ENCODE results near the gene RNF145.
A peak's percentile ranks its signal among the peaks of the same experiment; 100 is the strongest.

Gene RNF145

GRCh38 chr5:159139802-159140201 is 69.6 kb downstream of the RNF145 start:
- no peaks in the 10 kb centered on the region for H3K36me3 ChIP-seq (replicated peaks)
- H3K4me3 ChIP-seq (ENCODE audit: low read depth, low read length): no peak overlapping the region
- in situ Hi-C loops (cut with HindIII; ENCODE audit: low pct_ligation_motif_present, low sequenced_read_pairs): no loop called here
- no peak overlapping the region for H3K27ac ChIP-seq
- no peak for TF ChIP-seq CTCF (IDR thresholded peaks at IDR 0.05; ENCODE audit: low read depth, low read length, missing control alignments)
- no peak for DNase-seq
- H3K27me3 ChIP-seq (replicated peaks): no peaks in the 10 kb centered on the region

GRCh38 chr5:159135896-159136531 is 73.3 kb downstream of the RNF145 start:
- peak; percentile 72 for DNase-seq
- in situ Hi-C loops (cut with HindIII; ENCODE audit: low pct_ligation_motif_present, low sequenced_read_pairs): no loop called here
- Histone ChIP-seq H3K36me3 (replicated peaks) (no peaks in the 10 kb centered on the region), H3K27me3 (replicated peaks) (no peaks in the 10 kb centered on the region), H3K27ac (no peak overlapping the region), H3K4me3 (ENCODE audit: low read depth, low read length) (no peak overlapping the region)
- TF ChIP-seq CTCF (IDR thresholded peaks at IDR 0.05; ENCODE audit: low read depth, low read length, missing control alignments): no peak

- Histone ChIP-seq H3K27ac (peak overlapping the region; percentile 41), H3K36me3 (replicated peaks) (no peaks in the 10 kb centered on the region), H3K4me3 (ENCODE audit: low read depth, low read length) (no peak overlapping the region), H3K27me3 (replicated peaks) (no peaks in the 10 kb centered on the region)
- DNase-seq: peak; percentile 59
- peak; percentile 62 for TF ChIP-seq CTCF (IDR thresholded peaks at IDR 0.05; ENCODE audit: low read depth, low read length, missing control alignments)
- in situ Hi-C loops (cut with HindIII; ENCODE audit: low pct_ligation_motif_present, low sequenced_read_pairs): no loop called here
These were observed 76.2 kb downstream of the RNF145 start for GRCh38 chr5:159133041-159133741.

- no peak overlapping the region for H3K4me3 ChIP-seq (ENCODE audit: low read depth, low read length)
- DNase-seq: no peak
- H3K27ac ChIP-seq: peak overlapping the region; percentile 41
- H3K27me3 ChIP-seq (replicated peaks): no peaks in the 10 kb centered on the region
- in situ Hi-C loops (cut with HindIII; ENCODE audit: low pct_ligation_motif_present, low sequenced_read_pairs): no loop called here
- H3K36me3 ChIP-seq (replicated peaks): no peaks in the 10 kb centered on the region
- no peak for TF ChIP-seq CTCF (IDR thresholded peaks at IDR 0.05; ENCODE audit: low read depth, low read length, missing control alignments)
These were observed 76.8 kb downstream of the RNF145 start for GRCh38 chr5:159132429-159133040.

- in situ Hi-C loops (cut with HindIII; ENCODE audit: low pct_ligation_motif_present, low sequenced_read_pairs): no loop called here
- H3K27me3 ChIP-seq (replicated peaks): no peaks in the 10 kb centered on the region
These were observed 77.4 kb downstream of the RNF145 start for GRCh38 chr5:159131951-159132350.

More at GRCh38 chr5:159131951-159132350, 77.4 kb downstream of the RNF145 start:
- Histone ChIP-seq H3K36me3 (replicated peaks) (no peaks in the 10 kb centered on the region), H3K27ac (no peak overlapping the region), H3K4me3 (ENCODE audit: low read depth, low read length) (no peak overlapping the region)
- no peak for TF ChIP-seq CTCF (IDR thresholded peaks at IDR 0.05; ENCODE audit: low read depth, low read length, missing control alignments)
- DNase-seq: no peak
